Measurements from ENCODE around the gene FXYD6. TPM values are rescaled to one million over a fixed set of nuclear protein-coding genes. Genes with fewer than 3 reads are reported as not detected.
A peak's percentile ranks its signal among the peaks of the same experiment; 100 is the strongest.

FXYD6 gene
- total and polyA plus RNA-seq, 12 donors: 34.3 to 218 (median 94.1) TPM

DNA sequence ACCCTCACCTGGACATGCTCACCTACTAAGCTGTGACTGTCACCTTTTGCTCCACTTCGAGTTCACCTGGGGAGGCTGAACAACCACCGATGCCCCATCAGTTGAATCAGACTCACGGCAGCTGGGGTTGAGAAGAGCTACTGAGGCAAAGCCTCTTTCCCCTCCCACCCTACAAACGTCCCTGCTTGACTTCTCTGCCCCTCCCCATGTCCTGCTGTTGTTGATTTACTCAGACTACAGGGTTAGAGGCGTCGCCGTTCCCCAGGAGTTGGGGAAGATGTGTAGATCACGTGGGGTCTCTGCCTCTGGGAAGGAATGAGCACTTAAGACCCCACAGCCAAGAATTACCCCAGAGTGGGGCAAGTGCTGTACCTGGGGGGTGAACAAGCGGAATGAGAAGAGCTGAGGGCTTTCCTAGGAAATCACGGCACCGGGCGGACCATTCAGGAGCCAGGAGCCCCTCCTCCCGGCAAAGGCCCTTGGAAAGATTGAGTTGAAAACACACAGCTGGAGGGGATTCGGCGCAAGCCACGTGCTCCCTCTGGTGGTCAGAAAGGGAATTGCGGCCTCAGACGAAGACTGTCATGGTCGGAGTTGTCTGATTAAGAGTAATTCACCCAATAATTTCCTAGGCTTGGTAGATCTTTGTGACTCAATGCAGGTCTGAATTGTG lies 59.0 kb downstream of the FXYD6 start:
- Histone ChIP-seq H3K4me3 (no peak overlapping the region), H3K9me3 (replicated peaks in 1 of 3) (no peaks in the 10 kb centered on the region), H3K36me3 (replicated peaks in 1 of 2) (no peaks in the 10 kb centered on the region), H3K4me1 (replicated peaks in 1 of 2) (peaks cover 38 to 43% of the 10 kb centered on the region in 2 donors), H3K27ac (peak overlapping the region in 4 of 5 donors; percentile 84 to 93 (median 89)), H3K27me3 (no peaks in the 10 kb centered on the region)
- peak; percentile 89 to 97 (median 89) for DNase-seq
- TF ChIP-seq POLR2A (IDR thresholded peaks at IDR 0.05) (no peak), CTCF (IDR thresholded peaks at IDR 0.05) (peak; percentile 99 to 100 (median 100))
- 14 to 28% (median 22%) methylated on average over 14 to 19 of the region's 19 CpGs for WGBS, 4 donors
- intact Hi-C loops (cut with DNase I): loop anchor here in 1 of 2 donors (5.0 kb wide), 1 partner anchor 385 kb away; no protein-coding TSS in a partner anchor

DNA sequence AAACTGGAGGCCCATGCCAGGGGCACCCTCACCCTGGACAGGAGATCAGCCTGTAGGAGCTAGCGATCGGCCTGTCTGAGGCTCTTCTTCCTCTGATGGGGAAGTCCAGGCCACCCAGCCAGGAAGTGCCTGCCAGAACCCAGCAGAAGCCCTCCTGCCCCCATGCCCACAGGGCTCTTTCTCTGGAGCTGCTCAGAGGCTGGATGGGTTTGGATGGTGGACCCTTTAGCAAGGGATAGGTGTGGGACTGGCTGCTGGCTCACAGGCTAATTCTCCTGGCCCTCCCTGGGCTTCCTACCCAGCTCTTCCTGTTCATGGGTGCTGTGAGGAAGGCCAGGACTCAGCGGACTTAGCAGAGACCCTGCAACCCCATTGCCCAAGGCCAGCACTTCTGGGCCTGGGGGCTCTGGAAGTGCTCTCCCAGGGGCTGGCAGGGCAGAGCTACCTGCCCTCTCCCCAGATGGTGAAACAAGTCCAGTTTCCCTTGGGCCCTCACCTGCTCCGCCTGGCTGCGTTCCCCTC lies 59.6 kb downstream of the FXYD6 start:
- TF ChIP-seq CTCF (IDR thresholded peaks at IDR 0.05) (no peak), POLR2A (IDR thresholded peaks at IDR 0.05) (no peak)
- peak overlapping the region; percentile 47 to 93 (median 87) for H3K27ac ChIP-seq

DNA sequence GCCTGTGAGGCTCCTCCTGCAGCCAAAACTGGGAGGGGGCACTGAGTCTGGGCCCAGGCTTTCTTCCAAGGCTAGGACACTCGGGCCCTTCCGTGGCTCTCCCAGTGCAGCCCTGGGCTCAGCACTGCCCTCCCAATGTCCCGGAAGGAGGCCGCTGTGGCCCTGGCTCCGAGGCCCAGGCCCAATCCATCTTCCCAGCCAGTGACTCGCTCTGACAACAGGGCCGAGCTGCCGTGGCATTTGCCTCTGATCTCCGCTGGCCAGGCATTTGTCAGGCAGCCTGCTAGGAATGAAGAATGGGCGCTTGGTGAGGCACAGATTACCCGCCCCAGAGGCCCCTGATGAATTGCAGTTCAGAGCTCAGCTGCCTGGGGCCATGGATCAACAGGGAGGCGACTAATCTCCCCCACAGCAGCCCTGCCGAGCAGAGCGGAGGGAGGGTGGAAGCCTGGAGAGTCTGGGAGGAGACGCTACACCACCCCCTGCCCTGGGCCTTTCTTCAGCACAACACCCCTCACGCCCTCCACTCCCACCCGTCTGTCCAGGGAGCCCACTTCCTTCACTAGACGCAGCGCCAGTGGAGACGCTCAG lies 60.2 kb downstream of the FXYD6 start:
- Histone ChIP-seq H3K36me3 (replicated peaks in 1 of 2) (no peaks in the 10 kb centered on the region), H3K4me3 (no peak overlapping the region), H3K4me1 (replicated peaks in 1 of 2) (peaks cover 38 to 43% of the 10 kb centered on the region in 2 donors), H3K9me3 (replicated peaks in 1 of 3) (no peaks in the 10 kb centered on the region), H3K27ac (peak overlapping the region; percentile 84 to 93 (median 87)), H3K27me3 (no peaks in the 10 kb centered on the region)
- intact Hi-C loops (cut with DNase I): loop anchor here in 1 of 2 donors (5.0 kb wide), 1 partner anchor 384 kb away; no protein-coding TSS in a partner anchor
- TF ChIP-seq CTCF (IDR thresholded peaks at IDR 0.05): peak in 3 of 6 experiments; percentile 9 to 30 (median 23)
- peak in 1 of 2 donors; percentile 69 for TF ChIP-seq POLR2A (IDR thresholded peaks at IDR 0.05)
- 34 to 64% (median 45%) methylated on average over 9 to 20 of the region's 20 CpGs for WGBS, 4 donors
- peak; percentile 90 to 98 (median 97) for DNase-seq

More for the DNA sequence above, 59.6 kb downstream of the FXYD6 start:
- peak in 3 of 7 donors; percentile 27 to 49 (median 46) for DNase-seq
- 81 to 100% (median 89%) methylated on average over 1 to 5 of the region's 5 CpGs for WGBS, 4 donors
- no peaks in the 10 kb centered on the region for H3K36me3 ChIP-seq (replicated peaks in 1 of 2)
- intact Hi-C loops (cut with DNase I): loop anchor here in 1 of 2 donors (5.0 kb wide), 1 partner anchor 385 kb away; no protein-coding TSS in a partner anchor
- H3K9me3 ChIP-seq (replicated peaks in 1 of 3): no peaks in the 10 kb centered on the region
- H3K4me1 ChIP-seq (replicated peaks in 1 of 2): peaks cover 38 to 43% of the 10 kb centered on the region in 2 donors
- H3K4me3 ChIP-seq: no peak overlapping the region
- H3K27me3 ChIP-seq: no peaks in the 10 kb centered on the region

- 25 to 41% (median 36%) methylated on average over 2 to 7 of the region's 7 CpGs for WGBS, 4 donors
- no peaks in the 10 kb centered on the region for H3K36me3 ChIP-seq (replicated peaks in 1 of 2)
- no peaks in the 10 kb centered on the region for H3K9me3 ChIP-seq (replicated peaks in 1 of 3)
- peak overlapping the region; percentile 84 to 93 (median 87) for H3K27ac ChIP-seq
- H3K4me3 ChIP-seq: no peak overlapping the region
- DNase-seq: peak in 6 of 7 donors; percentile 61 to 80 (median 72)
- no peaks in the 10 kb centered on the region for H3K27me3 ChIP-seq
- TF ChIP-seq POLR2A (IDR thresholded peaks at IDR 0.05) (no peak), CTCF (IDR thresholded peaks at IDR 0.05) (no peak)
- peaks cover 38 to 43% of the 10 kb centered on the region in 2 donors for H3K4me1 ChIP-seq (replicated peaks in 1 of 2)
- intact Hi-C loops (cut with DNase I): loop anchor here in 1 of 2 donors (5.0 kb wide), 1 partner anchor 383 kb away; no protein-coding TSS in a partner anchor
Measured at GRCh38 chr11:117815262-117815803, 61.1 kb downstream of the FXYD6 start.

Measured in adrenal gland (tissue), 12 donors.